ENCODE measurements around the gene PAPOLG.
"Not testable (repeated sequence)": the region's sequence is repeated elsewhere in the genome, so short reads cannot be mapped to it uniquely, and the experiment has no call there.

The PAPOLG gene

DNA sequence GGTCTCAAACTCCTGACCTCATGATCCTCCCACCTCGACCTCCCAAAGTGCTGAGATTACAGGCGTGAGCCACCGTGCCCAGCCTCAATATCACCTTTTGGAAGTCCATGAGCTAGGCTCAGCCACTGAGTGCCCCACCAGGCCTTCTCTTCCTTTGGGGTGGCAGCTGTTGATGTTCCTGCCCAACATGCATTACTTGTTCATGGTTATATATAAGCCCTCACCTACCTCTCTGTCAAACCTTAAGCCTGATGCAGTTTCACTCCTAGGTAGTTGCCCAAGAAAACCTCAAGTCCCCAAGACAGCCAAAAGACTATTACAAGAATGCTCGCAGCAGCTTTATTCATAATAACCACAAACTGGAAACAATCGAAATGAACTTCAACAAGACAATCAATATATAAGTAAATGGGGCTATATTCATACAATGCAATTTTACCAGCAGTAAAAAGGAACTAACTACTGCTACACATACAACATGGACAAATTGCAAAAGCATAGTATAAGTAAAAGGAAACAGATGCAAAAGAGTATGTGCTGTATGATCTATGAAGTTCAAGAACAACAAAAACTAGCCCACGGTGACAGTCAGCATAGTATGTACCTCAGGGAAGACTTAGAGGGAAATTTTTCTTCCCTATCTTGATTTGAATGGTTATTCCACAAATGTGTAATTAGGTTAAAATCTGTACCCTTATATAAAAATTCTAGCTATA, 65.7 kb downstream of the PAPOLG start:
- Mint-ChIP-seq H3K27ac (peak overlapping the region; percentile 65), H3K4me3 (peak overlapping the region; percentile 7), H3K36me3 (no peaks in the 10 kb centered on the region), H3K9me3 (no peaks in the 10 kb centered on the region), H3K27me3 (no peaks in the 10 kb centered on the region), H3K4me1 (peaks cover 32% of the 10 kb centered on the region)
- peak; percentile 50 for ATAC-seq (ENCODE audit: low read depth)
- DNase-seq (ENCODE audit: low spot score in 2 of 2), result no peak

DNA sequence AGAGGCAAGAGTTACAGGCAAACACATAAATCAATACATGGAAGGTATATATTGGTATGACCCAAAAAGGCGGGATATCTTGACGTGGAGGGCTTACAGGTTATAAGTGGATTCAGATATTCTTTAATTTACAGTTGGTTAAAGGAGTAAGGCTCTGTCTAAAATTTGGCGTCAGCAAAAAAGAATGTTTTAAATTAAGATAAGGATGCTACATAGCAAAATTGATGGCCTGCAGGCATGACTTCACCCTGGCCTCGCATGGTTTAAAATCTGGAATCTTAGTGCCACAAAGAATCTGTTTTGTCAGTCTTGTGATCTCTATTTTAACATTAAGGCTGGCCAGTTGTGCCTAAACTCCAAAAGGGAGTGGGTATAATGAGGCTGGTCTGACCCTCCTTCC, 66.9 kb downstream of the PAPOLG start:
- Mint-ChIP-seq H3K9me3 (no peaks in the 10 kb centered on the region), H3K27ac (no peak overlapping the region), H3K36me3 (no peaks in the 10 kb centered on the region), H3K4me3 (no peak overlapping the region), H3K4me1 (peaks cover 34% of the 10 kb centered on the region), H3K27me3 (no peaks in the 10 kb centered on the region)
- no peak for ATAC-seq (ENCODE audit: low read depth)
- DNase-seq (ENCODE audit: low spot score in 2 of 2), result no peak

DNA sequence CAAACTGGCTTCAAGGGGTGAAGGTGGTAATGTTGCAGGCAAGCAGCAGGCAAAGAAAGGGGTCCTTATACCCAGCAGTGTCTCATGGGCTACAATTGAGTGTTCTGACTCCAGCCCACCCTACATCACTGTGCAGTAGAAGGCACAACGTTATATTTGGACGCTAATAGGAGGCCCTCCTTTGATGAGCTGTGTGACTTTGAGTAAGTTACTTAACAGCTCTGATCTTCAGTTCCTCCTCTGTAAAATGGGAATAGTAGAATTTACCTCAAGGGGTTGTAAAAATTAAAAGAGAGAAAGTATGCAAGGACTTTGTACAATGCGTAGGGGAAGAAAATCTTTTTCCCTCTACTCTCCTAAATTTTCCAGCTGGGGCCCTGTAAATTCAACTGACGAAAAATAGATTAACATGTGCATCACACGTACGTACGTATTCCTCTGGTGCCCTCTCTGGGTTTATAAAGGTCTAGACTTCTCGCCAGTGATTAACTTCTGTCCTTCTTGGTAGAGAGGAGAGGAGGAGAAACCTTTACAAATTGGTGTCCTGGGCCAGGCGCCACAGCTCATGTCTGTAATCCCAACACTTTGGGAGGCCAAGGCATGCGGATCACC, 67.7 kb downstream of the PAPOLG start:
- H3K27me3 Mint-ChIP-seq, result no peaks in the 10 kb centered on the region
- no peaks in the 10 kb centered on the region for H3K9me3 Mint-ChIP-seq
- H3K36me3 Mint-ChIP-seq, result no peaks in the 10 kb centered on the region
- H3K27ac Mint-ChIP-seq, result no peak overlapping the region
- DNase-seq (ENCODE audit: low spot score in 2 of 2), result no peak
- ATAC-seq (ENCODE audit: low read depth), result no peak
- H3K4me3 Mint-ChIP-seq, result no peak overlapping the region
- H3K4me1 Mint-ChIP-seq, result peaks cover 29% of the 10 kb centered on the region

DNA sequence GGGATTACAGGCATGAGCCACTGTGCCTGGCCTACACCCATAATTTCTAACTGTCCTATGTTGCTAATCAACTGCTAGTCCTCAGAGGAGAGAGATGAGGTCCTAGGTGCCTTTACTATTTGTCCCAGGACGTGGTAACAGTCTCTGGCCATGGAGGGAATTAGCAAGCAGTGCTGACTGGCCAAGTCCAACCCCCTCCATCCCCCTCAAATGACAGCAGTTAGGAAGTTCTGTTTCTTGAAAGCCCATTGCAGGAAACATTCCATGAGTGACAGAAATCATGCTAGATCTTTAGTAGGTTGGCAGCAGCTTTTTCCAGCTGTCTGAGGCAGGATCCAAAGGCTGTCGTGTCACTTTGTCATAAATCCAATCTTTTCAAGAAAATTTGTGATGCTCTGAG, 69.6 kb downstream of the PAPOLG start:
- Mint-ChIP-seq H3K4me3 (no peak overlapping the region), H3K27me3 (no peaks in the 10 kb centered on the region), H3K9me3 (no peaks in the 10 kb centered on the region), H3K36me3 (no peaks in the 10 kb centered on the region), H3K4me1 (peaks cover 27% of the 10 kb centered on the region), H3K27ac (no peak overlapping the region)
- ATAC-seq (ENCODE audit: low read depth) (no peak), DNase-seq (ENCODE audit: low spot score in 2 of 2) (no peak)

DNA sequence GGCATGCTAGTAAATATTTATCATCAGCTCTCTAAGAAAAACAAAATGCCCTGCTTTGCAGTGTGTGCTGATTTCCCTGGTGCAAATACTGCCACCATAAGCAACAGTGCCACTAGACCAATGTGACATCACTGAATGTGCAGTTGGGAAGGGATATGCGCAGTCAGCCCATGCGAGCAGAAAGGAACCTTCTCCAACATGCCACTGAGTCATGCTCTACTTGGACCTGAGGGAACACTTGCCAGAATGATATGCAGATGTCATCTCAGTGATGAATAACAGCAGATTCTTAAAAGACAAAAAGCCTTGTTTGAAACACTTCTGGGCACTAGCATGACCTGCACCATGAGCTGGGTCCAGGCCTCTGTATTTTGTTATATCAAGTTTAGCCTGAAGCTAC, 70.0 kb downstream of the PAPOLG start:
- DNase-seq (ENCODE audit: low spot score in 2 of 2) (no peak), ATAC-seq (ENCODE audit: low read depth) (no peak)
- no peaks in the 10 kb centered on the region for H3K27me3 Mint-ChIP-seq
- H3K4me1 Mint-ChIP-seq, result peaks cover 25% of the 10 kb centered on the region
- H3K4me3 Mint-ChIP-seq, result no peak overlapping the region
- no peaks in the 10 kb centered on the region for H3K36me3 Mint-ChIP-seq
- no peak overlapping the region for H3K27ac Mint-ChIP-seq
- H3K9me3 Mint-ChIP-seq, result no peaks in the 10 kb centered on the region

DNA sequence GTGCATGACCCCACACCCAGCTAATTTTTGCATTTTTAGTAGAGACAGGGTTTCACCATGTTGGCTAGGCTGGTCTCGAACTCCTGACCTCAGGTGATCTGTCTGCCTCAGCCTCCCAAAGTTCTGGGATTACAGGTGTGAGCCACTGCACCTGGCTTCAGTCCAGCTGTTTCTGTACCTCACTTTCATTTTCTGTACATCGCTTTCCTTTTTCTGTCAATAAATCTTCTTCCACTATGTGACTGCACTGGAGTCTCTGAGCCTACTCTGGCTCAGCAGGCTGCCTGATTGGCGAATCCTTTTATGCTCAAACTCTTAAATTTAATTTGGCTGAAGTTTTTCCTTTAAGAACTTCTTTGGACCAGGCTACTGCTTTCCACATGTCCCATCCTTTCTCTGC, 70.8 kb downstream of the PAPOLG start:
- H3K9me3 Mint-ChIP-seq; DNase-seq (ENCODE audit: low spot score in 2 of 2); H3K4me3 Mint-ChIP-seq; H3K27me3 Mint-ChIP-seq; H3K36me3 Mint-ChIP-seq; ATAC-seq (ENCODE audit: low read depth): not testable (repeated sequence)
- Mint-ChIP-seq H3K4me1 (peaks cover 20% of the 10 kb centered on the region), H3K27ac (peak overlapping the region; percentile 40)

DNA sequence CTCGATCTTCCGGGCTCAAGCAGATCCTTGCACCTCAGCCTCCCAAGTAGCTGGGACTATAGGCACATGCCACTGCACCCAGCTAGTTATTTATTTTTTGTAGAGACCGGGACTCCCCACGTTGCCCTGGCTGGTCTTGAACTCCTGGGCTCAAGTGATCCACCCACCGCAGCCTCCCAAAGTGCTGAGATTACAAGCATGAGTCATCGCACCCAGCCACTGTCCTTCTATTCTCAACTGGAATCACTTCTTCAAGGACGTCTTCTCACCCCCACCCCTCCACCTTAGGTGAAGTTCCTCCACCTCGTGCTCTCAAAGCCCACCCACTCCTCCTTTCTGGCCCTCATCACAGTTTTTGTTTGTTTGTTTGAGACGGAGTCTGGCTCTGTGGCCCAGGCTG, 71.3 kb downstream of the PAPOLG start:
- Mint-ChIP-seq H3K4me3 (no peak overlapping the region), H3K36me3 (no peaks in the 10 kb centered on the region), H3K27me3 (no peaks in the 10 kb centered on the region), H3K4me1 (peaks cover 18% of the 10 kb centered on the region), H3K9me3 (no peaks in the 10 kb centered on the region), H3K27ac (peak overlapping the region; percentile 40)
- no peak for DNase-seq (ENCODE audit: low spot score in 2 of 2)
- ATAC-seq (ENCODE audit: low read depth), result no peak

DNA sequence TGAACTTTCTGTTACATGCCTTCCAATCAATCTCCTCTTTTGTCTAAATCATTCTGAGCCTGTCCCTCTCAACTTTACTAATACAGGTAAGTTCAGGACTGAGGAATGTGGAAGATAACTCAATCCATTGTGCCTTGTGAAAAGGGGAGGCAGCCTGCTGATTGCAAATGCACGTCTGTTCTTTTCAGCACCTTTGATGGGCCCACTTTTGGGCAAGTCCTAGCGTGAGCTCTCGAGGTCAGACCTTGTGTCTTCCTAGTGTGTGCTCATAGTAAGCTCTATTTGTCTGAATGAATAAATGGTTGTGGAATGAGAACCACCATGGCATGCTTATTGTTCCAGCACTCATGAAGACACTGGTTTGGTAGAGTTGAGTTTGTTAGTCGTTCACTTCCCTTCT, 74.9 kb downstream of the PAPOLG start:
- no peaks in the 10 kb centered on the region for H3K9me3 Mint-ChIP-seq
- no peak for DNase-seq (ENCODE audit: low spot score in 2 of 2)
- no peak for ATAC-seq (ENCODE audit: low read depth)
- H3K36me3 Mint-ChIP-seq, result peaks cover 4% of the 10 kb centered on the region
- peaks cover 39% of the 10 kb centered on the region for H3K4me1 Mint-ChIP-seq
- no peak overlapping the region for H3K27ac Mint-ChIP-seq
- no peak overlapping the region for H3K4me3 Mint-ChIP-seq
- H3K27me3 Mint-ChIP-seq, result no peaks in the 10 kb centered on the region

DNA sequence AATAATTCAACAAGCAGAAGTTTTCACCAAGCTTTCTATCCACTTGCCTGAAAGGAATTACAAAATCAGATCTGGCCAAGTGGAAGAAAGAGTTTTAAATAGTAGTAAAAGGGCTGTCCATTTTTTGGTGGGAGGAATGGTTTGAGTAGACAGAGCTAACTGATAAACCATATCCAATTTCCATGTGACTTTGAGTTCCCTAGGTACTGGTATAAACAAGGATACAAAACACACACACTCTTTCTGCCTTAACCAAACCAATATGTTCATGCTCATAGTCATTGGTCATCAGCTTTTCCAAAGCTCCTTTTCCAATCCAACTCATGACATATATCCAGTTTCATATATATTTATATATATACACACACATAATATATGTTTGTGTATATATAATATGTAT, 75.9 kb downstream of the PAPOLG start:
- H3K36me3 Mint-ChIP-seq, result peaks cover 4% of the 10 kb centered on the region
- H3K4me3 Mint-ChIP-seq, result no peak overlapping the region
- H3K9me3 Mint-ChIP-seq, result no peaks in the 10 kb centered on the region
- no peaks in the 10 kb centered on the region for H3K27me3 Mint-ChIP-seq
- ATAC-seq (ENCODE audit: low read depth) (no peak), DNase-seq (ENCODE audit: low spot score in 2 of 2) (no peak)
- H3K4me1 Mint-ChIP-seq, result peaks cover 40% of the 10 kb centered on the region
- no peak overlapping the region for H3K27ac Mint-ChIP-seq

DNA sequence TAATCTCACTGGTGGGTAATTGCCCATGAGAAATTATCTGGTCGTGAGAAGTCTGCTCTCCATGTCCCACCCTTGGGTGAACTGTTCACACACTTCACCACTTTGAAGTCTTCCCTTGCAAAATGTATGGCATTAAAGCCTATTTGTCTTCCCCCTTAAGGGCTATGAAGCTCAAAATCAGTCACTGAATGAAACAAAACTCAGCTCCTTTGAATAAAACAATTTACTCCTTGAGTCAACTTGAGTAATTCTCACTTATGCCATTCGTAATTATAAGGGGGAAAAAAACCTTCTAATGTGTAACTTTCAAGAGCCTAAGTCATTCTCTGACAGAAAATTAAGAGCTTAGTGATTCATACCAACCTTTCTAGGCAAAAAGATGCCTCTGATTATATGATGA, 76.6 kb downstream of the PAPOLG start:
- no peaks in the 10 kb centered on the region for H3K27me3 Mint-ChIP-seq
- no peak for DNase-seq (ENCODE audit: low spot score in 2 of 2)
- H3K4me1 Mint-ChIP-seq, result peaks cover 39% of the 10 kb centered on the region
- peak overlapping the region; percentile 94 for H3K27ac Mint-ChIP-seq
- H3K9me3 Mint-ChIP-seq, result no peaks in the 10 kb centered on the region
- peaks cover 4% of the 10 kb centered on the region for H3K36me3 Mint-ChIP-seq
- no peak for ATAC-seq (ENCODE audit: low read depth)
- no peak overlapping the region for H3K4me3 Mint-ChIP-seq

DNA sequence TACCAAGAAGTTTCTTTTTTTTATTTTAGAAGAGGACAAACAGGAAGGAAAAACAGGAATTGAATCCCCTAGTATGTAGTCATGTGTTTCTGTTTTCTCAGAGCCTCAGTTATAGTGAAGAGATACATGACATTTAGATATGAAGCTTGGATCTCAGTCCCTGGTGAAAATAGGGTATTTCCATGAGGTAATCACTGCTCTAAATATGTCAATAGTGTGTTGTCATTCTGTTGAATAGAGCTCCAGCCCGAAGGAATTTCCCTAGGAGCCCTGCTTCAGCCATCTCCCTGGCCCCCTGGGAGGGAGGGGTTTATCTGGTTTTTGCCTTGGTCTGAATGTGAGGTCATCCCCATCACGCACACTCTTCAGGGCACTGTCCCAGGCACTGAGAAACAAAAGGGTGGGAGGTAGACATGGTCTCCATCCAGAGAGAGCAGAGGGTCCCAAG, 78.2 kb downstream of the PAPOLG start:
- no peaks in the 10 kb centered on the region for H3K27me3 Mint-ChIP-seq

DNA sequence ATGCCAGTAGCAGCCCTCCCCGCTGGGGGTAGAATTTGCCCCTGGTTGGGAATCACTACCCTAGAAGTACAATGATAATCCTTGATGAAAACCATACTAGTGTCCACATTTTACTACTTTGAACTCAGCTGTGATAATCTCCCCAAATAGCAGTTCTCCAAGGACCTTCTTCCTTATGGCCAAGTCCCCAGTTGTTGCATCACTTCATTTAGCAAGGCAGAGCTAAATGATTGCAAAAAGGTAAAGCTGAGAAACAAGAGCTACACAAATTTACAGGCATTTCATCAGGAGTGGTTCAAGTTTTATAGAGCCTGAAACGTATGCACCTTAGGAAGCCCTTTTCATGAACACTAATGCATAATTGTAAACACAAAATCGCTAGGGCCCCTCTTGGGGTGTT, 80.4 kb downstream of the PAPOLG start:
- DNase-seq (ENCODE audit: low spot score in 2 of 2) (no peak), ATAC-seq (ENCODE audit: low read depth) (no peak)
- no peak overlapping the region for H3K4me3 Mint-ChIP-seq
- no peak overlapping the region for H3K27ac Mint-ChIP-seq
- peaks cover 52% of the 10 kb centered on the region for H3K4me1 Mint-ChIP-seq
- H3K36me3 Mint-ChIP-seq, result peaks cover 4% of the 10 kb centered on the region
- H3K9me3 Mint-ChIP-seq, result no peaks in the 10 kb centered on the region
- H3K27me3 Mint-ChIP-seq, result no peaks in the 10 kb centered on the region

More for the DNA sequence above, 78.2 kb downstream of the PAPOLG start:
- Mint-ChIP-seq H3K36me3 (peaks cover 4% of the 10 kb centered on the region), H3K4me1 (peaks cover 47% of the 10 kb centered on the region), H3K4me3 (peak overlapping the region; percentile 47), H3K27ac (peak overlapping the region; percentile 94), H3K9me3 (no peaks in the 10 kb centered on the region)
- ATAC-seq (ENCODE audit: low read depth) (peak; percentile 91), DNase-seq (ENCODE audit: low spot score in 2 of 2) (no peak)

DNA sequence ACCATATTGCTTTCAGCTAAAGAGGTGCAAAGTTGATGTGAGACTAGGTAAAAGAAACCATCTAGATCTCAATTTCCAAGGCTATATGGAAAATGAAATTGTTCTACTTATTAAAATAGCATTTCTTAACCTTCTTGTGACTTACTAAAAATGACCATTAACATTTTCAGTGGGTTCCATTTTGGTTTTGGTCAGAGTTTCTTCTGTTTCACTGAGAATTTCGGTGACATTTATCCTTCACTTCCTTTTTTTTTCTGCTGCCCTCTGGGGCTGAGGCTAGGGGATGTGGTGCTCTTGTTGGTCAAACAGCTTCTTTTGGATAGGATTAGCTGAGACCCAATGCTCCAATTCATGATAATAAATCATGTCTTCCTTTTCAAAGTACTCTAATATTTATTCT, 81.1 kb downstream of the PAPOLG start:
- Mint-ChIP-seq H3K9me3 (no peaks in the 10 kb centered on the region), H3K27ac (no peak overlapping the region), H3K27me3 (no peaks in the 10 kb centered on the region), H3K36me3 (peaks cover 4% of the 10 kb centered on the region), H3K4me3 (no peak overlapping the region), H3K4me1 (peaks cover 52% of the 10 kb centered on the region)
- DNase-seq (ENCODE audit: low spot score in 2 of 2) (no peak), ATAC-seq (ENCODE audit: low read depth) (no peak)

DNA sequence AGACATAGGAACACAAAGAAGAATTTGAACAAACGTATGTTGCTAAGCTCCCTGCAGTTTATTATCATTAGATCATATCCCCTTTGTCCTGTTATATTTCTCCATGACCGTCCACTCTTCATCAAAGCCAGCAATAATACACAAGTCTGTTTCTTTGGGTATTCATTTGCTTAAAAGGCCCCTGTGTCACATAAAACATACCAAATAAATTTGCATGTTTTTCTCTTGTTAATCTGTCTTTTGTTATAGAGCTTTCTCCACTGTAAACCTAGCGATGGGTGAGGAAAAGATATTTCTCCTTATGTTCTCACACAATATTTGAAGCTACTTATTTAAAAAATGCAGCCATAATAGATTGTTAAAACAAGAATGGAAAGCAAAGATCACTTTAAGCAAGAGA, 82.4 kb downstream of the PAPOLG start:
- peak overlapping the region; percentile 39 for H3K4me3 Mint-ChIP-seq
- ATAC-seq (ENCODE audit: low read depth) (no peak), DNase-seq (ENCODE audit: low spot score in 2 of 2) (no peak)

More for the DNA sequence above, 82.4 kb downstream of the PAPOLG start:
- Mint-ChIP-seq H3K27me3 (no peaks in the 10 kb centered on the region), H3K4me1 (peaks cover 57% of the 10 kb centered on the region), H3K9me3 (no peaks in the 10 kb centered on the region), H3K36me3 (peaks cover 4% of the 10 kb centered on the region), H3K27ac (peak overlapping the region; percentile 94)

Data from memory B cell (primary cell).